ENCODE measurements around the gene MLXIP. TPM values are rescaled to one million over a fixed set of nuclear protein-coding genes. Genes with fewer than 3 reads are reported as not detected.

MLXIP gene
- total and polyA plus RNA-seq, 2 donors (not counting 3 experiments of a cell fraction or from before 2014, with no cell fraction given) = 22.0 to 72.5 TPM

- intact Hi-C loops (cut with micrococcal nuclease) = no loop called here
- no peak for FAIRE-seq
- POLR2A ChIA-PET = no interaction called here
- H2AFZ ChIP-seq (ENCODE audit: low read depth, low read length) = no peak overlapping the region
- no peaks in the 10 kb centered on the region for H4K20me1 ChIP-seq (replicated peaks; ENCODE audit: control insufficient read depth, extremely low read depth, insufficient read depth, low read length)
- no peak overlapping the region for H3K4me2 ChIP-seq (ENCODE audit: insufficient read depth, low read length)
- peaks cover 0 to 3% of the 10 kb centered on the region in 2 experiments for H3K27me3 ChIP-seq (ENCODE audit: control insufficient read depth in 2 of 2, insufficient read depth in 2 of 2, low read length in 2 of 2)
- no peaks in the 10 kb centered on the region for H3K9me1 ChIP-seq (replicated peaks; ENCODE audit: control insufficient read depth, extremely low read depth, insufficient read depth, low read length)
- no TSS peak for BruUV-seq (replicated peaks)
- dilution Hi-C loops (cut with MboI; ENCODE audit: extremely low pct_ligation_motif_present, low sequenced_read_pairs) = no loop called here
- no peaks in the 10 kb centered on the region for H3K9me3 ChIP-seq (replicated peaks; ENCODE audit: control insufficient read depth, insufficient read depth, low read length)
- no peaks in the 10 kb centered on the region for H3K4me1 ChIP-seq (ENCODE audit: control insufficient read depth, extremely low read depth, insufficient read depth, low read length)
- no peak overlapping the region for H3K27ac ChIP-seq (ENCODE audit: insufficient read depth, low read depth, low read length)
- H3K36me3 ChIP-seq (ENCODE audit: control insufficient read depth in 2 of 2, extremely low read depth in 1 of 2, insufficient read depth in 2 of 2, low read length in 2 of 2) = no peaks in the 10 kb centered on the region
- TF ChIP-seq MAX (IDR thresholded peaks at IDR 0.05; ENCODE audit: insufficient read depth, insufficient read length) = no peak
- TF ChIP-seq EZH2 (IDR thresholded peaks at IDR 0.05; ENCODE audit: borderline replicate concordance, low read depth, low read length, severe bottlenecking) = no peak
- no peak for TF ChIP-seq POLR2A (IDR thresholded peaks at IDR 0.05; ENCODE audit: low read depth, low read length)
- no peak for TF ChIP-seq FOS (IDR thresholded peaks at IDR 0.05; ENCODE audit: borderline replicate concordance, insufficient read depth, low read length)
- no peak for TF ChIP-seq GATA2 (IDR thresholded peaks at IDR 0.05; ENCODE audit: insufficient read depth, insufficient read length, low read depth, low read length)
- TF ChIP-seq CTCF (IDR thresholded peaks at IDR 0.05; ENCODE audit: extremely low read depth in 1 of 2, insufficient read depth in 1 of 2, low read depth in 1 of 2, low read length in 2 of 2) = no peak
- TF ChIP-seq POLR2AphosphoS5 (IDR thresholded peaks at IDR 0.05; ENCODE audit: insufficient read depth, low read depth, low read length) = no peak
- TF ChIP-seq MYC (IDR thresholded peaks at IDR 0.05; ENCODE audit: low read depth, low read length) = no peak
- TF ChIP-seq JUN (IDR thresholded peaks at IDR 0.05; ENCODE audit: borderline replicate concordance, insufficient read depth, insufficient read length, low read depth) = no peak
- H3K9ac ChIP-seq (replicated peaks; ENCODE audit: extremely low read depth, insufficient read depth, low read length) = no peak overlapping the region
- H3K79me2 ChIP-seq (ENCODE audit: control insufficient read depth, insufficient read depth, low read length) = no peaks in the 10 kb centered on the region
- no peak for DNase-seq (ENCODE audit: low read depth, low spot score)
- CTCF ChIA-PET = interaction anchor here (0.8 kb wide), 1 partner anchor 18 kb away, joined by 4 read pairs; no protein-coding TSS in a partner anchor
- no peak overlapping the region for H3K4me3 ChIP-seq (replicated peaks in 1 of 3; ENCODE audit: insufficient read depth in 1 of 3, low read depth in 1 of 3, low read length in 3 of 3)
Measured at GRCh38 chr12:122172262-122172939, 93.8 kb downstream of the MLXIP start.

Data from endothelial cell of umbilical vein (primary cell).